ENCODE data around the gene FOXD4L1.
"Not testable (repeated sequence)": the region's sequence is repeated elsewhere in the genome, so short reads cannot be mapped to it uniquely, and the experiment has no call there.

FOXD4L1 gene

GRCh38 chr2:113498365-113498764 is at the start of gene FOXD4L1:
FOXD4L1 (plus strand) TSS chr2:113498665; CDS start chr2:113499257, 592 bp downstream.
- DNase-seq (ENCODE audit: low spot score), result not testable (repeated sequence)

DNA sequence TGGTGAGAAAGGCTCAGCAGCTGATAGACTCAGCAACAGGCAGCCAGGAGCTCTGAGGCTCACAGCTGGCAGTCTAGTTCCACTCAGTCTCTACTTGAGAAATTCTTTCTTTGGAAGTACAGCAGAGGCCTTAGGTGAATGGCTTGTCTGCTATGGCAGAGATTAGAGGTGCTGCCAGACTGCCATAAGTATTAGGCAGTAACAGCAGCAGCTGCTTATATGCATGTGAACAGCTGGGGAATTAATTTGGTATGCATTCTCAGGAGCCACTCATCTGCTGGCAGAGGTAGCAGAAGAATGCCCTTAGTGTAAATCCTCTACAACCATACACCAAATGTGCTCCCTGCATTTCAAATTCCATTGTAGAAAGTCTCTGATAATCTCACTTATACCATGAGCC is 32.7 kb upstream of the FOXD4L1 start:
- DNase-seq (ENCODE audit: low spot score), result not testable (repeated sequence)

DNA sequence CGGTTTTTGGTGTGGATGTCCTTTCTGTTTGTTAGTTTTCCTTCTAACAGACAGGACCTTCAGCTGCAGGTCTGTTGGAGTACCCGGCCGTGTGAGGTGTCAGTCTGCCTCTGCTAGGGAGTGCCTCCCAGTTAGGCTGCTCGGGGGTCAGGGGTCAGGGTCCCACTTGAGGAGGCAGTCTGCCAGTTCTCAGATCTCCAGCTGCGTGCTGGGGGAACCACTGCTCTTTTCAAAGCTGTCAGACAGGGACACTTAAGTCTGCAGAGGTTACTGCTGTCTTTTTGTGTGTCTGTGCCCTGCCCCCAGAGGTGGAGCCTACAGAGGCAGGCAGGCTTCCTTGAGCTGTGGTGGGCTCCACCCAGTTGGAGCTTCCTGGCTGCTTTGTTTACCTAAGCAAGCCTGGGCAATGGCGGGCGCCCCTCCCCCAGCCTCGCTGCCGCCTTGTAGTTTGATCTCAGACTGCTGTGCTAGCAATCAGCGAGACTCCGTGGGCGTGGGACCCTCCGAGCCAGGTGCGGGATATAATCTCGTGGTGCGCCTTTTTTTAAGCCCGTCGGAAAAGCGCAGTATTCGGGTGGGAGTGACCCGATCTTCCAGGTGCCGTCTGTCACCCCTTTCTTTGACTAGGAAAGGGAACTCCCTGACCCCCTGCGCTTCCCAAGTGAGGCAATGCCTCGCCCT is 21.6 kb upstream of the FOXD4L1 start:
- not testable (repeated sequence) for DNase-seq (ENCODE audit: low spot score)

GRCh38 chr2:113496527-113496926 is 1.9 kb upstream of the FOXD4L1 start:
- DNase-seq (ENCODE audit: low spot score), result not testable (repeated sequence)

DNA sequence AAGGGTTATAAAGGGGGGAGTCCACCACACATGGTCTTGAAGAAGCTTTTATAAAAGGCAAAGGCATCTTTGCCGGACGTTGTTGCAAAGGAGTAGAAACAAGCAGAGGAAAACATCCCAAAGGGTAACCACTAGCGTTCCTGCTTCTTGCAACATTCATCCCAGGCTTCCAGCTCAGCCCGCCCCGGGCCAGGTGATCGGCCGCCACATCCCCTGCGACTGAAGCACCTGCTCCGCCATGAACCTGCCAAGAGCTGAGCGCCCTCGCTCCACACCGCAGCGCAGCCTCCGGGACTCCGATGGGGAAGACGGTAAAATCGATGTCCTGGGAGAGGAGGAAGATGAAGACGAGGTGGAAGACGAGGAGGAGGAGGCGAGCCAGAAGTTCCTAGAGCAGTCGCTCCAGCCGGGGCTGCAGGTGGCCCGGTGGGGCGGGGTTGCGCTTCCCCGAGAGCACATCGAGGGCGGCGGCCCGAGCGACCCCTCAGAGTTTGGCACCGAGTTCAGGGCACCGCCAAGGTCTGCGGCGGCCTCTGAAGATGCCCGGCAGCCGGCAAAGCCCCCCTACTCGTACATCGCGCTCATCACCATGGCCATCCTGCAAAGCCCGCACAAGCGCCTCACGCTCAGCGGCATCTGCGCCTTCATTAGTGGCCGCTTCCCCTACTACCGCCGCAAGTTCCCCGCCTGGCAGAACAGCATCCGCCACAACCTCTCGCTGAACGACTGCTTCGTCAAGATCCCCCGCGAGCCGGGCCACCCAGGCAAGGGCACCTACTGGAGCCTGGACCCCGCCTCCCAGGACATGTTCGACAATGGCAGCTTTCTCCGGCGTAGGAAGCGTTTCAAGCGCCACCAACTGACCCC is 787 bp downstream of the FOXD4L1 start:
- DNase-seq (ENCODE audit: low spot score), result not testable (repeated sequence)

- not testable (repeated sequence) for DNase-seq (ENCODE audit: low spot score)
These were observed 1.6 kb downstream of the FOXD4L1 start for GRCh38 chr2:113499886-113500722.

DNA sequence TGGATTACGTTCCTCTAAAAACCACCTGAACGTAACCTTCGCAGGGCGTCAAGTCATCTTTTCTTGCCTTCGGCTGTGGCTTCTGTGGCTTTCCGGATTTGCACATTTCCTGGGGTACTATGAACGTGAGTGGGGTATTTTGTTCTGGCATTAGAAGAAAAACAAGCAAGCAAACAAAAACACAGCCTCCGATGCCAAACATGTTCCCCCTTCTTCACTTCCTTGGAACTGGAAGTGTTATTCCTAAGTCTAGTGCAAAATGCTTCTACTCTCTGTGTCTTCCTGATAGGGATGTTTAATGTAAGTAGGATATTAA is 2.2 kb downstream of the FOXD4L1 start:
- DNase-seq (ENCODE audit: low spot score), result not testable (repeated sequence)

- not testable (repeated sequence) for DNase-seq (ENCODE audit: low spot score)
These were observed 4.0 kb downstream of the FOXD4L1 start for GRCh38 chr2:113502216-113503093.

GRCh38 chr2:113503094-113504042 is 4.9 kb downstream of the FOXD4L1 start:
- peak; percentile 21 for DNase-seq (ENCODE audit: low spot score)

DNA sequence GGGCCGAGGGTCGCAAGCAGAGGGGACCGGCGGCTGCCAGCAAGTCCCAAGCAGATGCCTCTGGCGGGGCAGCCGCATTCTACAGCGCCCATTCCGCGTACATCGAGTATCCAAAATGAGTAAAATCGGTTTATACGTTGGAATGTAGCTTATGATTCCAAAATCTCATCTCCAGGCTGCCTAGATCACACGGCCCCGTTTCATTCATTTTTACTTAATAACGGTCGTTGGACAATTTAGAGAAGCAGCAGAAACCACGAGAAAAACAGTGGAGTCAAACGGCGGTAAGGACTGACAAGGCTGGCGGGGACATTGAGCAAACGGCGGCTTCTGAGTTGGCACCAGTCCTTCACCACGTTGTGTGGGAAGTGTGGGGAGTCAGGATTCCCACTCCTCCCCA is 5.6 kb downstream of the FOXD4L1 start:
- DNase-seq (ENCODE audit: low spot score), result not testable (repeated sequence)

- not testable (repeated sequence) for DNase-seq (ENCODE audit: low spot score)
These were observed 9.1 kb downstream of the FOXD4L1 start for GRCh38 chr2:113507394-113508140.

- DNase-seq (ENCODE audit: low spot score), result not testable (repeated sequence)
These were observed 9.7 kb downstream of the FOXD4L1 start for GRCh38 chr2:113508187-113508586.

GRCh38 chr2:113510913-113511312 is 12.4 kb downstream of the FOXD4L1 start:
- DNase-seq (ENCODE audit: low spot score), result not testable (repeated sequence)

DNA sequence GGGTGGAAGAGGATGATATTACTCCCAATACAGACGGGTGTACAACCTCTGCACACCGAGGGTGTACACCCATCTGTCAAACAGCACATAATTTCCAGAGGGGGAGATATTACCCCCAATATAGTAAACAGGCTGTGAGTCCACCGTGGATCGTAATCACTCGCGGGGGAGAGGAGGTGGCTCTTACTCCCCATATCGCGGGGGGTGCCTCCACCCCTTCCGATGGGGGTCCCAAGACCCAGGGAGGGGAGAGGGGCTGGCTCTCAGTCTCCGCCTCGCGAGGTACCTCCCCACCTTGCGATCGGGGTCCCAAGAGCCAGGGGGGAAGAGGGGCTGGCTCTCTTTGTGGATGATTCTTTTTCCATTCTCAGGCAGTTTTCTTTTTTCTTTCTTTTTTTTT is 13.4 kb downstream of the FOXD4L1 start:
- DNase-seq (ENCODE audit: low spot score), result not testable (repeated sequence)

DNA sequence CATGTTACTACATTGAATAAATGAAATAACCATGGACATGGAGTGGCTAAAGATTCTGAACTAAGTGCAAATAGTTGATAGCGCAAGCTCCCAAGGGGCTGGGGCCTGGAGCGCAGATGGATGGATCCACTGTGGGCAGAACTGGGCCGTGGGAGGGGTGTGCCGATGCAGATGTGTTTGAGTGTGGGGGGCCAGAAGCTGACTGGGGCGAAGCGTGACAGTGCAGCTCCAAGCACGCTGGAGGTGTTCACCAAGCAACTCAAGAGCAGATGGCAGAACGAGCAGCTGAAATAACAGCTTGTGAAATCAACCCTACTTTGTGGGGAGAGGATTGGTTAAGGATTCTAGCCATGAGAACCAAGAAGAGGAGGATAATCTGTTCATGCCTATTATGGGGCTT is 17.0 kb downstream of the FOXD4L1 start:
- DNase-seq (ENCODE audit: low spot score), result not testable (repeated sequence)

- DNase-seq (ENCODE audit: low spot score), result not testable (repeated sequence)
These were observed 17.5 kb downstream of the FOXD4L1 start for GRCh38 chr2:113515995-113516394.

DNA sequence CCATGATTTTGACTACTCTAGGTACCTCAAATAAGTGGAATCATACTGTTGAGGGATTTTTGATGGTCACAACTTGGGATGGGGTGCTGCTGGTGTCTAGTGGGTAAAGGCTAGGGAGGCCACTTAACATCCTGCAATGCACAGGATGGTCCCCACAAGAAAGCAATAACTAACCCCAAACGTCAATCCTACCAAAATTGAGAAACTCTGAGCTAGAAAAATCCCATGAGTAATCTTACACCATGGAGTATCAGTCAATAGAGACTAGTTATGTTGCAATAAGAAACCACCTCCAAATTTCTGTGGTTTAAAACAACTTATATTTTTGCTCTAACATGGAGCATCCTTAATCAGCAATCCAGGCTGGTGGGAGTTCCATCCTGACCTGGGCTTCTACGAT is 18.6 kb downstream of the FOXD4L1 start:
- not testable (repeated sequence) for DNase-seq (ENCODE audit: low spot score)

- not testable (repeated sequence) for DNase-seq (ENCODE audit: low spot score)
These were observed 22.4 kb downstream of the FOXD4L1 start for GRCh38 chr2:113520837-113521236.

- DNase-seq (ENCODE audit: low spot score), result not testable (repeated sequence)
These were observed 23.0 kb downstream of the FOXD4L1 start for GRCh38 chr2:113521492-113521891.
